GM18519 (cell line): ENCODE results near the gene CBLB.

Experiments used
- ATAC-seq: cut with Tn5 transposase; IDR thresholded peaks from one replicate; pipeline ENCODE4 v1.9.1; 2021; ENCODE audit warnings: mild to moderate bottlenecking, moderate library complexity; ENCODE audit not compliant: unreplicated experiment, low FRiP score

Gene CBLB

DNA sequence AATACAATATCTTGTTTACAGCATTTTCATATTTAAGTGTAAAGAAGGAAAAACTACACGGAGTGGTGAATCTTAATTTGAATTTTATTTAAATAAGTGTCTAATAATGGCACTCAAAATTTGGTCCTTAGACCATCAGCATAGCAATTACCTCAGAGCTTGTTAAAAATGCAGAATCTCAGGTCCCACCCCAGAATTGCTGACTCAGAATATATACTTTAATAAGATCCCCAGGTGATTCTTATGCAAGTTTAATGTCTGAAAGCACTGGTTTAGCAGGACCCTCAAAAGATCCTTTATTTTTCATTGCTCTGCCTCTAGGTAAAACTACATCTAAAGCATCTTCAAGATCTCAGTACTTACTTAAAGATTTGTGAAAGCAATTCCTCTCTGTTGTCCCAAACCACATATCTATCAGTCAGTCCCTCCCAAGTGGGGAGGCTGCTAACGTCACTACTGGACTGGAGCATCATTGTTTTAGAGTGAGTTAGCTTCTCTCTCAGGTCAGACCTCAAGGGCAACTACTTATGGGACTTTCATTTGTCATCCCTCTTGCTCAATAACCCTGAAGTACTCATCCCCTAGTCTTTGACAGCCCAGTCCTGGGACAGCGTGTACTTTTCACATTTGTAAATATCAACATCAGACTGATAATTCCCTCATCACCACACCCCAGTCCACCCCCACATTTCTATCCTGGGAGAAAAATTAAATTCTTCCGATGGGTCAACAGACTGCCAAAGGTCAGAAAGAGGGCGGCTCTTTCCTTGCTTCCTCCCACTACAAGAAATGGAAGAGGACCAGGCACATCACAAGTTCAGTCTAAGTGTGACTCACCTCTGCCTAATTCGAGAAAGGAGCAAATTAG, 76.7 kb downstream of the CBLB start:
- no peak for ATAC-seq

DNA sequence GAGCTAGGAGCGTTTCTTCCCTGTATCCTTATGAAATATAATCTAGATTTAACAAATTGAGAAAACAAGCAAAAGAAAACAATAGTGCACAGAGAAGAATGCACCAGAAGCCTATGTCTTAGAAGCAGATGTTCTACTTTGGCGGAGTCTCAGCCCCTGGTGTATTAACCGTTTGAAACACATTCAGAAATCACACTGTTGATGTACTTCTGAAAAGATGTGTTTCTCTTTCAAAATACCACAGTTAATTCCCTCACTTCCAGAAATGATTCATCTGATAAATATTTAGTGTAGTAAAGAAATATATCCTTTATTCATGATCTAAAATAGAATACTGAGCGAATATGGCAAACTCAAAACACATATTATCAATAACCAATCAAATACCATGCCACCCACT, 77.7 kb downstream of the CBLB start:
- ATAC-seq: no peak

DNA sequence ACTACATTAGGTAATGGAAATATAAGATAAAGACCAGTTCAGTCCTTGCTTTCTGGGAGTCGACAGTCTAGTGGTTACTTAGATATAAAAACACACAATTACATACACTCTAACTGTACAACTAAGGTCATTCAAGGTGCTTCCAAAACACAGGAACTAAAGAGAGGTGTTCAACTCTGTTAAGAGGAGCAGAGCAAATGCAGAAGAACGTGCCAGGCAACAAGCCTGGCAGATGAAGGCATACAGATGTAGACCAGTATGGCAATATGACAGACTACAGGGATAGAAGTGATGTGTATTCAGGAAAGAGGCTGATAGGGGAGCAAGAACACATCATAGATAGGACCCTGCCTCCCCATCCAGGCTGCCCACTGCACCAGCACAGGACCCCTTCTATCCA, 78.3 kb downstream of the CBLB start:
- no peak for ATAC-seq

DNA sequence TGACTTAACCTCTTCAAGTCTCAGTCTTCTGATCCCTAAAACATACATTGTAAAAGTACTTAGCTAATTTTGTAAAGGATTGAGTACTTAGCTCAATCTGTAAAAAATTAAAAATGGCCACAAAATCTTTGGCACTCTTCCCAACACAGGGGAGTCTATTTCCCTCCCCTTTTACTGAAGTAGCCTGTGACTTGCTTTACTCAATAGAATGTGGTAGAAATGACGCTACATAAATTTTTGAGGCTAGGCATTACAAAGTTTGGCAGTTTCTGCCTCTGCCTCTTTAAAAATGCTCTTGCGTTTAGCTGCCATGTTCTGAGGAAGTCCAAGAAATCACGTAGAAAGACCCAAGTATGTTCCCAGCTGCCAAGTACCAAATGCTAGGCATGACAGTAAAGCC, 80.2 kb downstream of the CBLB start:
- no peak for ATAC-seq

DNA sequence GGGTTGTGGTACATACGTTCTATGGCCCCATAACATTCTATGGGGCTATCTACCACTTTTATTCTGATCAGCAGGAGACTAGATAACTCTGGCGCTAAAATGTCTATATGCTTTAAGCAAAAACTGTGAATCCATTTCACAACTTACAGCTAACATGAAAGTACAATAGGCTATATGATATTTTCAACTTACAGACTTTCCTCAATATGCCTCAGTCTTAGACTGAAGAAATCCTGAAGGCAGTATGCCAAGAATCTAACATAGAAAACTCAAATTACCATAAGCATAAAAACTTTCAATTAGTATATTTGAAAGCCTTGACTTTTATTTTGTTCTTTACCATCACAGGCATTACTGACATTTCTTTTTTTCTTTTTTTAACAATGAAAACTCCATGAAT, 81.4 kb downstream of the CBLB start:
- ATAC-seq: no peak

DNA sequence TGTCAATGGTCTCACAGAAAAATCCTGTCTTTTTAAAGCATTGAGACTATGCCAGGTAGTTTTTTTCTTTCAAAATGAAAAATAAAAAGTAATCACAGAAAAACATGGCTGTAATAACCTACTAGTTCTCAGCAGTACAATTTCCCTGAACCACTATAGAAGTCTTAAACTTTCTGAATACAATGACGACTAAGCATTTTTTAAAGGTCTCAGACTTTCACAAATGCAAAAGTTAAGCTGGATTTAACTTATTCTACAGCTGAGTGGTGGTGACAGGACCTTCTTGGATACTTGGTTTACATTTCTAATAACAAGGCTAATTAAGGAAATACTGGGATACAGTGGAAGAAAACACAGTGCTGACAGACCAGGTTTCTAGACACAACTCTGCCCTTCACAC, 81.8 kb downstream of the CBLB start:
- no peak for ATAC-seq

DNA sequence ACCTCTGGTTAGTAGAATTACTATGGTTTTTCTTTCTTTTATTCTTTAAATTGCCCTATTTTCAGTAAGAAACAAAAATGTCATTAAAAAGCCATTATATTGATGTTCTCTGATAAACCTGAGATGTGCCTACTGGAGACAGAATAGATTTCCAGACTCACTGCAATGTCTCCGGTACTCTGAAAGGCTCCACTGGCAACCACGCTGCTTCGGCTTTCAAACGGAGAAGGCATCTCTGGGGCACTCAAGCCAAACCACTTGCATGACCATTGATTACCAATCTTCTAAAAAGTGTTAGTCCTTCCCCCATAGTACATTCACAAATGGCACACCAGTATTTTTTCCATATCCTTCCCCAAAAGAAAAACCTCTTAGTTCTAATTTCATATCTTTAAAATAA, 82.6 kb downstream of the CBLB start:
- ATAC-seq: no peak

DNA sequence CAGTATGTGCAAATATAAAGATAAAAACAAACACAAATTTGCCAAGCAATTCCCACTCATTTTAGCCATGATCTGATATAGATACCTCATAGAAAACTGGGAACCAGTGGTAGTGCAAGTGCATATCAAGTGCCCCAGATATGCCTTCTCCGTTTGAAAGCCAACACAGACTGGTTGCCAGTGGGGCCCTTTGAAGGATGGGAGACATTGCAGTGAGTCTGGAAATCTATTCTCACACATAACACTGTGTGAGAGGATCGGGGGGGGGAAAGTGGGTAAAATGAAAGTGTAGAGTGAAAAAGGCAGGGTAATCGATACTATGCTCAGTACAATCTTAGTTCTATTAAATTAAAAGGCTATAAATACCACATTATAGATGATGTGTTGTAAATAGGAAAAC, 83.0 kb downstream of the CBLB start:
- ATAC-seq: no peak

DNA sequence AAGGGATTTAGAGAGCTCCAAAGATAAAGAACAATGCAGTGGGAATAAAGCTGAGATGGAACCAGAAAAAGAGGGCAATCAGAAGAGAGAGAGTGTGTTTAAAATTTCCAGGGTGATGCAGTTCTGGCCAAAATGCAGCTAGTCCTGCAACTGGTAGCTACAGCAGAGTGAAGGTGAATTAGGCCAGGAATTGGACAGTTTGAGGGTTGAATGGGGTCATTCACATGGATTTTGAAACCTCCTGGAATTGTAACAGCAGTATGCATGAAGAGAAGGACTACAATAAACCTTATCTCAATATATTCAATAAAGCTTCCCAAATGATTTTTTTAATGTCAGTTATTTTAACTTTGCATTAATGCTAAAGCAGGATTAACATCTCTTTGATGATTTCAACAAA, 85.2 kb downstream of the CBLB start:
- ATAC-seq: no peak

DNA sequence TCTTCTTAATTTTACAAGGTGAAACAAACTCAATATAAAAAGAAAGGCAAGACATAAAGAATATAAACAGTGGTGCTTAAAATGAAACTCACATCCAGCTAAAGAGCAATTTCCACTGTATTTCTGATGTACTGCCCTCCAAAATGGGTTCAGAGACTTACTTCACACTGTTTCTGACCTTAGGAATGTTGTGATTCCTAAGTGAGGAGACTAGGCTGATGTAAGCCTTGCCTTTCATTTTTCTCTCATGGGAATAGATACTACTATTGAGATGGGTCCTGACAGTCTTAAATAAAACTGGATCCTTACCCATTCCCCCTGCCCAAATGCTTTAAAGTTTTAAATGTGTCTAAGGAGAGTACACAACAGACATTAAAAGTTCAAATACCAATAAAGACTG, 86.9 kb downstream of the CBLB start:
- ATAC-seq: no peak

DNA sequence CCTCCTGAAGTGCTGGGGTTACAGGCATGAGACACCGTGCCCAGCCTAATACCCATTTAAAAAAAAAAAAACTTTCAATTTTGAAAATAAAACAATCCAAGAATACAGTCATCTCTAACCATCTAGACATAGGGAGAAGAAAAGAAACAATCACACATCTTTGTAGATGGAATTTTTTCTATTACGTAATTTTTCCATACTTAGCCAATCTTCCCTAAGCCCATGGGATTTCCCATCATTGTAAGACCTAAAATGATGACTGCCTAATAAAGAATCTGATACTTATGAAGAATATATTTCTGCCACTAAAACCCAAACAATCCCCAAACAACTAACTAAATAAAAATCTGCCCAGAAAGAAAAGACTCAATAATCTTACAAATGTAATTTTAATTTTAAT, 88.7 kb downstream of the CBLB start:
- ATAC-seq: no peak

DNA sequence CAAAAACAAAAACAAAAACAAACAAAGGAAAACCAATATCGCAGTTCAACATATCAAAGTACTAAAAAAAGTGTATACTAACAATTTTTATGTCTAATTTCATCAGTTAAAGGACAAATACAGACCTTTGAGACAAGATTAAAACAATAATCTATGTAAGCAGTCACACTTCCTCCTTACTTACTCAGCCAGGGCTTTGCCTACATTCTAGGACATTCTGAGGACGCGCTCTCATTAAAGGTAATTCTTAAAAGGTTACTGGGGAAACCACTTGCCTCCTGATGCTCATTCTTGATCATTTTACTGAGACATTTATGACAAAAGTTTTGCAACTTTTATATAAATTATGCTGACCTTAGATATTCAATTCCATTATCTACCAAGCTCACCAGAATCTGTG, 93.4 kb downstream of the CBLB start:
- ATAC-seq: no peak

DNA sequence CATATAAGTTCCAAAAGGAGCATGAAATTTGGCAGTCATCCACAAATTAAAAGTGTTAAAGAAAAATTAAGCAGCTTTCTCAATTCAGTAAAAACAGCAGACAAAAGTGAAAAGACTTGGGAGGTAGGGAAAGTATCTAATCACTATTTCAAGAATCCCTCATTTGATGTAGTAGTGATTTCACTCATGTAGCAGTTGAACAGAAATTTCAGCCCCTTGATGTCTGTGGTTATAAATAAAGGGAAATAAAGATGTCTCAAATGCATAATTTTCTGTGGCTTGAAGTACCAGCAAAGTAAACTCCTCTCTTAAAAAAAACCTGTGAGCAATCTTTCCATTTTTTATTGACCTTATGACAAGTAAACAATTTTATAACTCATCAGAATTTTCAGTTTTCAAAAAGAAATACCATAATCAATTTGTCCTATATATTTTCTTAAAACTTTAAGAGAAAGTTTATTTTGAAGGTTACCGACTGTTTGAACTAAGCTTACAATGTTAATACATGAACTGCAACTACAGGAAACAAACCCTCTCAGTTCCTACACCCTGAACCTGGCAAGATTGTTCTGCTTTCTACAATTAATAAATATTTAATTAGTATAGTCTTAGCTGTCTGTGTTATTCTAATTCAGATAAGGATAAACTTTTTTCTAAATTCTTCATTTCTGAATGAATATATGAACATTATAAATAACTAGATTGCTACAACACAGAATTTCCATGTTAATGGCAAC, 94.2 kb downstream of the CBLB start:
- no peak for ATAC-seq

DNA sequence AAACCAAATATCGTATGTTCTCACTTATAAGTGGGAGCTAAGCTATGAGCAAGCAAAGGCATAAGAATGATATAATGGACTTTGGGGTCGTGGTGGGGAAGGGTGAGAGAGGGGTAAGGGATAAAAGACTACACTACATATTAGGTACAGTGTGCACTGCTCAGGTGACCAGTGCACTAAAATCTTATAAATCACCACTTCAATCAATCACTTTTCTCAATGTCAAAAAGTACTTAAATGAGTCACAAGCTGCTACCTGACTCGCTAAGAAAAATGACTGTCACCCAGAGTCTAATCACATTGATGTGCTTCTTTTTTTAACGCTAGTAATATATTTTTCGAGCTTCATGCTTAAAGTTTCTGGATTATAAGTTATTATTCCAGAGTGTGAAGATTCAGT, 95.5 kb downstream of the CBLB start:
- ATAC-seq: no peak

DNA sequence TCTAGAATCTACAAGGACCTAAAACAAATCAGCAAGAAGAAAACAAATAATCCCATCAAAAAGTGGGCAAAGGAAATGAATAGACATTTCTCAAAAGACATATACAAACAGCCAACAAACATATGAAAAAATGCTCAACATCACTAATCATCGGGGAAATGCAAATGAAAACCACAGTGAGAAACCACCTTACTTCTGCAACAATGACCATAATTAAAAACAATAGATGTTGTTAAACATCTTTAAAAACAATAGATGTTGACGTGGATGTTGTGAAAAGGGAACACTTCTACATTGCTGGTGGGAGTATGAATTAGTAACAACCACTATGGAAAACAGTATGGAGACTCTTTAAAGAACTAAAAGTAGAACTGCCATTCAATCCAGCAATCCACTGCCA, 96.2 kb downstream of the CBLB start:
- no peak for ATAC-seq

DNA sequence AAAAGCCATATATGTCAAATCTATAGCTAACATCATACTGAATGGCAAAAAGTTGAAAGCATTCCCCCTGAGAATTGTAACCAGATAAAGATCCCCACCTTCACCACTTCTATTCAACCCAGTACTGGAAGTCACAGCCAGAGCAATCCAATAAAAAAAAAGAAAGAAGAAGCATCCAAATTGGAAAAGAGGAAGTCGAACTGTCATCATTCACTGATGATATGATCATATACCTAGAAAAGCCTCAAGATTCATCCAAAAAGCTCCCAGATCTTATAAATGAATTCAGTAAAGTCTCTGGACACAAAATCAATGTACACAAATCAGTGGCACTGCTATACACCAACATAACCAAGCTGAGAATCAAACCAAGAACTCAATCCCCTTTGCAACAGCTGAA, 97.4 kb downstream of the CBLB start:
- no peak for ATAC-seq

DNA sequence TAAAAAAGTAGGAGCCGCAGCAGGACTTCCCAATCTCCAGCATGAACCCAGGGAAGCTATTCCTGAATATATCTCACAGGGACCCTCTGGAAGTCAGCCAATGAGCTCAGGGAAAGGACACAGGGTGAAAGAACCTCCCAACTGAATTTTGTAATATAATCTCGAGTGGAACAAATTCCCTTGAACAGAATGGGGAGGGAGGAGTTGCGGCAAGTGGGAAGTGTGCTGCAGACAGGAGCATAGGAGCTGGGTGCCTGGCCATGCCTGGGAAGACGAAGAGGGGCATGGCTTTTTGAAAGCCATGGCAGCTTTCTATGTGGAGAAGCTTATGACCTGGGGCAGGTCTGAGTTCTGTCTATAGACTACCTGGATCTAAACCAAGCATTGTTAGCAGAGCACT, 98.4 kb downstream of the CBLB start:
- ATAC-seq: no peak

DNA sequence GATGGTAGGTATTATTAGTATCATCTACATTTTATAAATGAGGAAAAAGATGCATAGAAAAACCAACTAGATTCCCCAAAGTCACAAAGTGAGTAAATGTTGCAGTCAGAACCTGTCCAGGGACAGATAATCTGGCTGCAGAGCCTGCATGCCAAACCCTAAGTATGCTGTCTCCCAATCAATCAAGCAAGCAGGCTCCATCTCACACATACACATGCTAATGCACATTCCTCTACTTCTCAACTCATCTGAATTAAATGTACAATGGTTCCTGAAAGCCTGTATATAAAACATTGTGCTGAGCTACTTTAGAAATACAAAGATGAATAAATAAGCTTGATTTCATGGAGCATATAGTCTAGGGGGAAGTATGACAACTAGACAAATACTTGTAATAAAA, 101.0 kb downstream of the CBLB start:
- ATAC-seq: no peak

DNA sequence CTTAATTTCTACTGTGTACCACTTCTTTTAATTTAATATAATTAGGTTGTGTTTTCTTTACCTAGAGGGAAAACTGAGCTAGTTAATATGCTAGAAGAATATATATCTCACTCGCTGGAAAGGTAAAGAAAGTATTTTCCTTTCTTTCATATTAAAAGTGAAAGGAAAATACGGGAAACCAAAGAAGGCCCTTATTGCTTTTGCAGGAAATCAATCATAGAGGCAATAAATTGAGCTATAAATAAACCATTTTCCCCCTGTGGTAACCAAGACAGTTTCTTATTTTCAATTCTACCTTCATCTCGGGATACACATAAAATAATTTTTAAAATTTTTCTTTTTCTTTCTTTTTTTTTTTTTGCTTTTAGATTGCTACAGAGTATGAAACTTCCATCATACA, 101.6 kb downstream of the CBLB start:
- ATAC-seq: no peak

DNA sequence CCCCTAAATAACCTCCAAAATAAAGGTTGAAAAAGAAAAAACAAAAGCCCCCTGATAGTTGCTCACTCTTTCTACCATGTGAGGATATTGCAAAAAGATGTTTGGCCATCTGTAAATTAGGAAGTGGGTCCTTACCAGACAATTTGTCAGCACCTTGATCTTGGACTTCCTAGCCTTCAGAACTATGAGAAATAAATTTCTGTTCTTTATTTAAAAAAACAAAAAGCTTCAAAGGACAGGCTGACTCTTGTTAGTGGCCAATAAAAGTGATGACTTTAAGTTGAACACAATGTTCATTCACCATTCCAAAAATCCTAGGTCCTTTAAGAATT, 103.5 kb downstream of the CBLB start:
- ATAC-seq: no peak

DNA sequence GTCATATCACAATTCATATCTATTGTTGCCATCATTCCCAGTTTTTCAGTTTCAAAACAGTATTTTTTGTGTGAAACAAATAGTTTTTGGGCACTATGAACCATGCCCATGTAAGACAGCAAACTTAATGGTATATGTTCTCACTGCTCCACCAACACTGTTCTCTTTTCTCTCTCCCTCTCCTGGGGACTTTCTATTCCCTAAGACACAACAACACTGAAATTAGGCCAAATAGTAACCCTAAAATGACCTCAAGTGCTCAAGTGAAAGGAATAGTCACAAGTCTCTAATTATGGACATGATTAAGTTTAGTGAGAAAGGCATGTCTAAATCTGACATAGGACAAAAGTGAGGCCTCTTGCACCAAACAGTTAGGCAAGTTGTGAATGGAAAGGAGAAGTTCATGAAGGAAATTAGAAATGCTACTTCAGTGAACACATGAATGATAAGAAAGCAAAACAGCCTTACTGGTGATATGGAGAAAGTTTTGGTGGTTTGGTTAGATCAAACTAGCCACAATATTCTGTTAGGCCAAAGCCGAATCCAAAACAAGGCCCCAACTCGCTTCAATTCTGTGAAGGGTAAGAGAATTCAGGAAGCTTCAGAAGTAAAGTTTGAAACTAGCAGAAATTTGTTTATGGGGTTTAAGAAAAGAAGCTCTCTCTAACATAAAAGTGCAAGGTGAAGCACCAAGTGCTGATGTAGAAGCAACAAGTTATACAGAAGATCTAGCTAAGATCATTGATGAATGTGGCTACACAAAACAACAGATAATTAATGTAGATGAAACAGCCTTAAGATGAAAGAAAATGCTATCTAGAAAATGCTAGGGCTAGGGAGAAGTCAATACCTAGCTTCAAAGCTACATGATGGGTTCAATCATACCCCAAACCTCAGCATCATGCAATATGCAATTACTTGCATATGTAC, 104.2 kb downstream of the CBLB start:
- ATAC-seq: no peak
